RWPE2 (cell line): ENCODE measurements around the gene ACOT2.
"Not testable (repeated sequence)": the region's sequence is repeated elsewhere in the genome, so short reads cannot be mapped to it uniquely, and the experiment has no call there.

Experiments used
- ATAC-seq: fragments of 200-7000 bp; cut with Tn5 transposase; 3 replicates; pipeline ENCODE4 v1.9.1; 2021; ENCODE audit warnings: low read depth
- DNase-seq: peaks from one replicate; pipeline ENCODE4 v3.0.0-alpha.2; 2020; ENCODE audit warnings: low spot score
- H3K27ac ChIP-seq: fragments of 450-650 bp; 2 replicates; pipeline ENCODE4 v1.5.1; 2017; ENCODE audit warnings: mild to moderate bottlenecking; ENCODE audit not compliant: poor library complexity, severe bottlenecking
- H3K27me3 ChIP-seq: fragments of 250-450 bp; sonication (Bioruptor Pico); 2 replicates; pipeline ENCODE4 v1.5.1; 2021; ENCODE audit warnings: mild to moderate bottlenecking, moderate library complexity; ENCODE audit not compliant: insufficient read depth, poor library complexity, severe bottlenecking
- H3K36me3 ChIP-seq: fragments of 250-450 bp; sonication (Bioruptor Pico); 2 replicates; pipeline ENCODE4 v1.5.1; 2020; ENCODE audit warnings: low read depth, mild to moderate bottlenecking, moderate library complexity
- H3K4me1 ChIP-seq: fragments of 250-450 bp; sonication (Bioruptor Pico); 2 replicates; pipeline ENCODE4 v1.5.1; 2021; ENCODE audit warnings: mild to moderate bottlenecking, moderate library complexity; ENCODE audit not compliant: insufficient read depth, poor library complexity, severe bottlenecking
- H3K4me3 ChIP-seq: fragments of 250-450 bp; sonication (Bioruptor Pico); 2 replicates; pipeline ENCODE4 v1.5.1; 2021; ENCODE audit warnings: mild to moderate bottlenecking, moderate library complexity; ENCODE audit not compliant: severe bottlenecking
- H3K9me3 ChIP-seq: fragments of 250-450 bp; sonication (Bioruptor Pico); 2 replicates; pipeline ENCODE4 v1.5.1; 2021; ENCODE audit warnings: mild to moderate bottlenecking, moderate library complexity; ENCODE audit not compliant: severe bottlenecking
- CTCF ChIP-seq: fragments of 450-650 bp; IDR thresholded peaks from one replicate; pipeline ENCODE4 v1.5.1; 2017; ENCODE audit warnings: mild to moderate bottlenecking, moderate library complexity; ENCODE audit not compliant: poor library complexity, severe bottlenecking

The ACOT2 gene

DNA sequence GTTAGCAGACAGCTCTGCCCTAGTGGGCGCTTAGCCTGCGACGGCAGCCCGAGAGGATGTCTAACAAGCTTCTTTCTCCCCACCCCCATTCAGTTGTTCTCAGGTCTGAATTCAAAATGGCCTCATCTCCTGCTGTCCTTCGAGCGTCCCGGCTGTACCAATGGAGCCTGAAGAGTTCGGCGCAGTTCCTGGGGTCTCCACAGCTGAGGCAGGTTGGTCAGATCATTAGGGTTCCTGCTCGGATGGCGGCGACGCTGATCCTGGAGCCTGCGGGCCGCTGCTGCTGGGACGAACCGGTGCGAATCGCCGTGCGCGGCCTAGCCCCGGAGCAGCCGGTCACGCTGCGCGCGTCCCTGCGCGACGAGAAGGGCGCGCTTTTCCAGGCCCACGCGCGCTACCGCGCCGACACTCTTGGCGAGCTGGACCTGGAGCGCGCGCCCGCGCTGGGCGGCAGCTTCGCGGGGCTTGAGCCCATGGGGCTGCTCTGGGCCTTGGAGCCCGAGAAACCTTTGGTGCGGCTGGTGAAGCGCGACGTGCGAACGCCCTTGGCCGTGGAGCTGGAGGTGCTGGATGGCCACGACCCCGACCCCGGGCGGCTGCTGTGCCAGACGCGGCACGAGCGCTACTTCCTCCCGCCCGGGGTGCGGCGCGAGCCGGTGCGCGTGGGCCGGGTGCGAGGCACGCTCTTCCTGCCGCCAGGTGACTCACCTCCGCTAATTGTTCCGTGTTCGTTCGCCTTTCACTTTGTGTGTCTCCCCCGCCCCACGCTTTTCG is at the start of gene ACOT2:
Gene ACOT2 (plus strand): TSS at position 29 of the 774 bp plus-strand sequence. CDS start 28 bp downstream, at position 57.
- peak within 1 kb of the TSS; percentile 31 for H3K4me3 ChIP-seq
- H3K36me3 ChIP-seq, H3K9me3 ChIP-seq, H3K27me3 ChIP-seq: not testable (repeated sequence)
- DNase-seq (peak; percentile 89), ATAC-seq (peak; percentile 79)
- peak within 1 kb of the TSS; percentile 68 for H3K27ac ChIP-seq
- H3K4me1 ChIP-seq = peaks cover 16% of the 10 kb centered on the region

DNA sequence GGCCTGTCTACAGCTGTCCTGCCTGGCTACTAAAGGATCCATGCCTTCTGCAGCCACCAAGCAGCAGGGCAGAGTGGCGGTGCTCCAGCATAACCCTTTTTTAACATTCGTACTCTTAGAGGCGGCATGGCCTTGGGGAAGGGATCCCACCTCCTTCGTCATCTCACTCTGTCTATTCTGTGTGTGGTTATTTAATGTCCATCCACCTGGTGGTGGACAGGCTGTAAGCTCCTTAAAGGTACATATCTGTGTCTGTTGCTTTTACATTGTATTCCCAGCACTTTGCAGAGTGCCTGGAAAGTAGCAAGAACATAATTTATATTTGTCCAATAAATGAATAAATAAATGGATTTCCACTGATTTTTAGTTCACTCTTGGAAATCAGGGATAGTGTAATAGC is 47.8 kb upstream of the ACOT2 start:
- no peaks in the 10 kb centered on the region for H3K27me3 ChIP-seq
- ATAC-seq (no peak), DNase-seq (no peak)
- H3K4me1 ChIP-seq = no peaks in the 10 kb centered on the region
- TF ChIP-seq CTCF = no peak
- no peak overlapping the region for H3K27ac ChIP-seq
- no peak overlapping the region for H3K4me3 ChIP-seq
- no peaks in the 10 kb centered on the region for H3K9me3 ChIP-seq
- H3K36me3 ChIP-seq = no peaks in the 10 kb centered on the region

GRCh38 chr14:73524493-73524892 is 44.5 kb upstream of the ACOT2 start:
- no peaks in the 10 kb centered on the region for H3K9me3 ChIP-seq
- no peaks in the 10 kb centered on the region for H3K36me3 ChIP-seq
- no peaks in the 10 kb centered on the region for H3K4me1 ChIP-seq
- no peak for TF ChIP-seq CTCF
- H3K27me3 ChIP-seq = no peaks in the 10 kb centered on the region
- H3K4me3 ChIP-seq = no peak overlapping the region
- H3K27ac ChIP-seq = no peak overlapping the region
- ATAC-seq = no peak
- no peak for DNase-seq

DNA sequence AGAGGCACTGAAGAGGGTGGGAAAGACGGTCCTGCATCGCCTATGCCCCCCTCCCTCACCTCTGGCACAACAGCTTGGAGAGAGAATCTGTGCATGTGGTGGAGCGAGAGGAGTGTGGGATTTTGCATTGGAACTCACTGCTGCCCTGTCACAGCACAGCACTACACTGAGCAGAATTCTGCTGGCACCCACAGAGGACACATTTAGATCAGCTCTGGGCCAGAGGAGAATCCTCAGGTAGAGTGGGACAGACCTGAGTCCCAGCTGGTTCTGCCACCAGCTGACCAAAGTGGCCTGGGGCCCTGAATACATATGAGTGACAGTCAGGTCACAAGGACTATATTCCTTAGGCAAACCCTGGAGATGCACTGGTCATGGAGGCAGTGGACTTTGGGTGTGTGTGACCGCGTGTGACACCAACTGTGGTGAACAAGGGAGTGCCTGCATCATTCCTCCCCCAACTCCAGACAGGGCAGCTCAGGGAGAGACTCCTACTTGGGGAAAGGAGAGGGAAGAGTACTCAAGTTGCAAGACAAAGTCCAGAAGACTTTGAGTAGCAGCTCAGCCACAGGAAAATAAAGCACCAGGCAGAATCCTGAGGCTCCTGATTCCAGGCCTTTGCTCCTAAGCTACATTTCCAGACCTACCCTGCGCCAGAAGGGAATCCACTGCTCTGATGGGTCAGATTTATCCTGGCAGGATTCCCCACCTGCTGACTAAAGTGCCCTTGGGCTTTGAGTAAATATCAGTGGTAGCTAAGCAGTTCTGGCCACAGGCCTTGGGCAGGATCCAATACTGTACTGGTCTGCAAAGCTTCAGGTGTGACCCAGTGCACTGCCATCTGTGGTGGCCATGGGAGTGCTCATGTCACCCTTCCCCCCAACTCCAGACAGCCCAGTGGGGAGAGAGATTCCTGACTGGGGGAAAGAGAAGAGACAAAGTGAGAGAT is 42.7 kb upstream of the ACOT2 start:
- DNase-seq (no peak), ATAC-seq (peak; percentile 79)
- Histone ChIP-seq H3K4me3 (no peak overlapping the region), H3K27ac (no peak overlapping the region), H3K4me1 (no peaks in the 10 kb centered on the region), H3K27me3 (no peaks in the 10 kb centered on the region), H3K36me3 (no peaks in the 10 kb centered on the region), H3K9me3 (no peaks in the 10 kb centered on the region)
- no peak for TF ChIP-seq CTCF

DNA sequence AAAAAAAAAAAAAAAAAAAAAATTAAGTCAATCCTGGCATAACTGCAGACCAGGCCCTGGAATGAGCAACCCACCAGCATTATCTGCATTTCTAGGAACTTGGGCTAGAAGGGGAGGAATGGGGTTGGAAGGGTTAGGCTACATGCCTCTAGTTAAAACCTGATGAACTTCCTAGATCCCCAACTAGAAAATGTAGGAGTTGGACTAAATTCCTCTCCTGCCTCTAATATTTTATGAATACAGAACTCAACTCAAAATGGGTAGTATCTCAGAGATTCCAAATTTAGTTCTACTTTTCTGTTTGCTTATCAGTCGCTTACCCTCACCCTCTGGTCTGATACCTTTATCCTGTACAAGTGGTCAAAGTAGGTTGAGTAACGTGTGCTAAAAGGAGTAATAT is 39.7 kb upstream of the ACOT2 start:
- H3K4me1 ChIP-seq, DNase-seq, H3K9me3 ChIP-seq, H3K27me3 ChIP-seq, H3K4me3 ChIP-seq, H3K36me3 ChIP-seq, H3K27ac ChIP-seq, ATAC-seq: not testable (repeated sequence)

DNA sequence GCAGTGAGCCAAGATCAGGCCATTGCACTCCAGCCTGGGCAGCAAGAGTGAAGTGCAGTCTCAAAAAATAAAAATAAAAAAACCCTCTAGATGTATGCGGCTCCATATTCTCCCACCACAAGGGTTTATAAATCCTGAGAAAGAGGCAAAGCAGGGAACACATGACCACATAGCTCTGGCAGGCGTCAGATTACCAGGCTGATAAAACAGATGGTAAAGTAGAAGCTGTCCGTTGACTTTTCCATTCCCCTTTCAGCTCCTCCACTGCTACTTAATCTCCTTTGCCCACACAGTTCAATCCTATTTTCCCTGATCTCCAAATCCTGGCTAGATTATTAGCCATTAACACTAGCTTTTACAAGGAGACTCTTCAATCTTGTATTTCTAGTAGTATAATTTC is 37.0 kb upstream of the ACOT2 start:
- not testable (repeated sequence) for DNase-seq, H3K4me1 ChIP-seq, H3K4me3 ChIP-seq, H3K27me3 ChIP-seq, H3K36me3 ChIP-seq, H3K27ac ChIP-seq, H3K9me3 ChIP-seq, ATAC-seq

GRCh38 chr14:73537244-73538045 is 31.6 kb upstream of the ACOT2 start:
- ATAC-seq, DNase-seq, H3K36me3 ChIP-seq, H3K4me3 ChIP-seq, H3K9me3 ChIP-seq, H3K27me3 ChIP-seq, H3K27ac ChIP-seq, H3K4me1 ChIP-seq: not testable (repeated sequence)

- not testable (repeated sequence) for H3K9me3 ChIP-seq, ATAC-seq
These were observed 30.0 kb upstream of the ACOT2 start for GRCh38 chr14:73539017-73539416.

More at GRCh38 chr14:73539017-73539416, 30.0 kb upstream of the ACOT2 start:
- not testable (repeated sequence) for H3K27ac ChIP-seq, H3K36me3 ChIP-seq, H3K4me3 ChIP-seq, H3K27me3 ChIP-seq, H3K4me1 ChIP-seq, DNase-seq
